Duodenal mucosa (tissue), 2 donors: ENCODE results near the gene TSPAN33.
"Not testable (repeated sequence)": the region's sequence is repeated elsewhere in the genome, so short reads cannot be mapped to it uniquely, and the experiment has no call there.

Experiments
- H3K27ac ChIP-seq: one replicate; pipeline ENCODE4 v1.7.0; 2013; ENCODE audit warnings: low read depth, low read length
- H3K27me3 ChIP-seq, 2 donors: one replicate each; pipeline ENCODE4 v1.7.0; 2013; ENCODE audit warnings: low read length in 2 of 2, control low read depth in 1 of 2; ENCODE audit not compliant: insufficient read depth in 2 of 2, control insufficient read depth in 1 of 2
- H3K36me3 ChIP-seq, 2 donors: one replicate each; pipeline ENCODE4 v1.7.0; 2013; ENCODE audit warnings: low read length in 2 of 2, control low read depth in 1 of 2; ENCODE audit not compliant: insufficient read depth in 2 of 2, control insufficient read depth in 1 of 2
- H3K4me1 ChIP-seq, 2 donors: one replicate each; pipeline ENCODE4 v1.7.0; 2013; ENCODE audit warnings: low read length in 2 of 2, control low read depth in 1 of 2; ENCODE audit not compliant: insufficient read depth in 2 of 2, control insufficient read depth in 1 of 2
- H3K4me3 ChIP-seq, 2 donors: one replicate each; pipeline ENCODE4 v1.7.0; 2013; ENCODE audit warnings: low read length in 2 of 2, low read depth in 1 of 2
- H3K9ac ChIP-seq, 2 donors: one replicate each; pipeline ENCODE4 v1.7.0; 2013; ENCODE audit warnings: low read length in 2 of 2, low read depth in 1 of 2
- H3K9me3 ChIP-seq, 2 donors: one replicate each; pipeline ENCODE4 v1.7.0; 2013; ENCODE audit warnings: low read length in 2 of 2, control low read depth in 1 of 2; ENCODE audit not compliant: control insufficient read depth in 1 of 2

TSPAN33 gene

DNA sequence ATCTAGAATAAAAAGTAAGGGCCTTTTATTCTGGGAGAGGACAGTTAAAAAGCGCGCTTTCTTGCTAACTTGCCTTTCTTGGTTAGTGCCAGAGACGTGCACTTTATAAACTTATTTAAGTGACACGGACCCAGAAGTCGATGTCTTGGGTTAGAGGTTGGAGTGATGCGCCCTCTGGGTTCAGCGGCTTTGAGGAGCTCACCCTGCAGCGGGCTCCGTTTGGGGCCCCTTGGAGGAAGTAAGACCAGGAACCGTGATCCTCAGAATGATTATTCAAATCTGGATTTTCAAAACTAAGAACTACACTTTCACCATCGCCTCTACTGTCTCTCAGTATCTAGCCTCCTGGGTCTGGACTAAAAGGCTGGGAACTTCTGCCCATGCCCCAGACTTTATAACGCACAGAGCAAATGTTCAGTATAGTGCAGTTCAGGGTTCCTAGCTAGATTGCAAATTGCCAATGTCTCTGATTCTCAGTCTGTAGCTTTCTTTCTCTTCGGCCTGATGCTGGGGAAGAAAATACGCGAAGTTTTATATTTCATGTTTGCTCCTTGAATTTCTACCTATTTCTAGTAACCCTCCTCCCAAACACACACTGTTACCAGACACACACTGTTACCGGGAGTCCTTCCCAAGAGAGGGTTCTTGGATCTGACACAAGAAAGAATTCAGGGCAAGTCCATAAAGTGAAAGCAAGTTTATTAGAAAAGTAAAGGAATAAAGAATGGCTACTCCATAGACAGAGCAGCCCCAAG, 25.4 kb downstream of the TSPAN33 start:
- peaks cover 11 to 12% of the 10 kb centered on the region in 2 donors for H3K4me1 ChIP-seq

GRCh38 chr7:129170441-129171021, 26.0 kb downstream of the TSPAN33 start:
- Histone ChIP-seq H3K9ac (no peak overlapping the region), H3K9me3 (no peaks in the 10 kb centered on the region), H3K27ac (no peak overlapping the region), H3K36me3 (no peaks in the 10 kb centered on the region), H3K27me3 (no peaks in the 10 kb centered on the region), H3K4me1 (peaks cover 11 to 12% of the 10 kb centered on the region in 2 donors), H3K4me3 (no peak overlapping the region)

More for the DNA sequence above, 25.4 kb downstream of the TSPAN33 start:
- Histone ChIP-seq H3K27ac (no peak overlapping the region), H3K9me3 (no peaks in the 10 kb centered on the region), H3K36me3 (no peaks in the 10 kb centered on the region), H3K4me3 (peak overlapping the region; percentile 59 to 65), H3K27me3 (no peaks in the 10 kb centered on the region), H3K9ac (peak overlapping the region; percentile 32 to 40)

DNA sequence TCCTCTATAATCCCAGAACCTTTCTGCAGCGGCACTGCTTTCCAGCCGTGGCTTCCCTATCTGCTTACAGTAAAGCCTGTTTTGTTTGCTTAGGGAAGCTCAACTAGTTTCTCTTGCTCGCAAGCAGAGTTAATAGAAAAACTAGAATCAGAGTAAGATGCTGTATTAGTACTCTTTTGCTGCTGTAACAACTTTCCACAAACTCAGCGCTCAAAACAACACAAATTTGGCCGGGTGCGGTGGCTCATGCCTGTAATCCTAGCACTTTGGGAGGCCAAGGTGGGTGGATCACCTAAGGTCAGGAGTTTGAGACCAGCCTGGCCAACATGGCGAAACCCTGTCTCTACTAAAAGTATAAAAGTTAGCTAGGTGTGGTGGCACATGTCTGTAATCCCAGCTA, 29.4 kb downstream of the TSPAN33 start:
- H3K27ac ChIP-seq, H3K9me3 ChIP-seq, H3K27me3 ChIP-seq, H3K4me3 ChIP-seq, H3K9ac ChIP-seq, H3K36me3 ChIP-seq, H3K4me1 ChIP-seq: not testable (repeated sequence)

GRCh38 chr7:129176916-129177710, 32.6 kb downstream of the TSPAN33 start:
- H3K4me3 ChIP-seq = no peak overlapping the region
- H3K27me3 ChIP-seq = no peaks in the 10 kb centered on the region
- no peak overlapping the region for H3K9ac ChIP-seq
- no peaks in the 10 kb centered on the region for H3K9me3 ChIP-seq
- no peaks in the 10 kb centered on the region for H3K36me3 ChIP-seq
- H3K4me1 ChIP-seq = no peaks in the 10 kb centered on the region
- no peak overlapping the region for H3K27ac ChIP-seq

GRCh38 chr7:129184981-129185670, 40.6 kb downstream of the TSPAN33 start:
- H3K4me3 ChIP-seq = no peak overlapping the region
- peaks cover 1 to 16% of the 10 kb centered on the region in 2 donors for H3K27me3 ChIP-seq
- no peak overlapping the region for H3K27ac ChIP-seq

GRCh38 chr7:129186749-129187260, 42.3 kb downstream of the TSPAN33 start:
- no peak overlapping the region for H3K9ac ChIP-seq
- peaks cover 11 to 31% of the 10 kb centered on the region in 2 donors for H3K27me3 ChIP-seq
- no peaks in the 10 kb centered on the region for H3K36me3 ChIP-seq
- no peaks in the 10 kb centered on the region for H3K9me3 ChIP-seq
- peaks cover 0 to 7% of the 10 kb centered on the region in 2 donors for H3K4me1 ChIP-seq
- no peak overlapping the region for H3K4me3 ChIP-seq
- no peak overlapping the region for H3K27ac ChIP-seq

More at GRCh38 chr7:129184981-129185670, 40.6 kb downstream of the TSPAN33 start:
- peaks cover 0 to 7% of the 10 kb centered on the region in 2 donors for H3K4me1 ChIP-seq
- no peaks in the 10 kb centered on the region for H3K9me3 ChIP-seq
- H3K9ac ChIP-seq = no peak overlapping the region
- H3K36me3 ChIP-seq = no peaks in the 10 kb centered on the region

DNA sequence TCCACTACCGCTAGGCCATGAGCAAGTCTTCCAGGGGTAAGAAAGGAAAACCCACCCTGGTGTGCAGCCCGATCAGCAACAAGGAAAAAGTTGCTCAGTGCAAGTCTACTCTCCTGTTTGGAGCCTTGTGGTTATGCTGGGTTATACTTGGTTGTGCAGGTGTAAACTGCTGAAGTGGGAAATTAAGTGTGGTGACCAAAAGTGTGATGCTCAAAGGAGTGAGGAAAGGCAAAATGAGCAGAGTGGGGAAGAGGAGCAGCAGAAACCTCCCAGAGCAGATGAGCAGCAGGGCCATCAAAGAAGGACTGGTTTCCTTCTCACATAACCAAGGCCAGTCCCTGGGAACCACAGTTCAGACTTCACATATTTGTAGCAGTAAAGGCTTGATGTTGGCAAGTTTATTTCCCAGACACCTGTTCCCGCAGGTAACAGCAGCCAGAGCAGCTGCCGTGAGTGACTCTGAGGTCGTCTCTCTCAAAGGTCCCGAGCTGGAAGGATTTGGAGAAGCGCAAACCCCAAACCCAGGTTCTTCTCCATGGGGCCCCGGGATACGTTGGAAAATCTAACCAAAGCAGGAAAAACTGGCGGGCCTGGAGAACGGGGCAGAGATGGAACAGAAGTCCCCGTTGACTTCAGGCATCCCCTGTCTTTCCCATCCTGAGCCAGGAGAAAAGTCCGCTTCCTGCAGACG, 43.3 kb downstream of the TSPAN33 start:
- no peaks in the 10 kb centered on the region for H3K9me3 ChIP-seq
- no peak overlapping the region for H3K27ac ChIP-seq
- no peak overlapping the region for H3K9ac ChIP-seq
- peaks cover 11 to 35% of the 10 kb centered on the region in 2 donors for H3K27me3 ChIP-seq
- H3K36me3 ChIP-seq = no peaks in the 10 kb centered on the region
- peak overlapping the region; percentile 47 to 65 for H3K4me3 ChIP-seq
- H3K4me1 ChIP-seq = peaks cover 0 to 7% of the 10 kb centered on the region in 2 donors

DNA sequence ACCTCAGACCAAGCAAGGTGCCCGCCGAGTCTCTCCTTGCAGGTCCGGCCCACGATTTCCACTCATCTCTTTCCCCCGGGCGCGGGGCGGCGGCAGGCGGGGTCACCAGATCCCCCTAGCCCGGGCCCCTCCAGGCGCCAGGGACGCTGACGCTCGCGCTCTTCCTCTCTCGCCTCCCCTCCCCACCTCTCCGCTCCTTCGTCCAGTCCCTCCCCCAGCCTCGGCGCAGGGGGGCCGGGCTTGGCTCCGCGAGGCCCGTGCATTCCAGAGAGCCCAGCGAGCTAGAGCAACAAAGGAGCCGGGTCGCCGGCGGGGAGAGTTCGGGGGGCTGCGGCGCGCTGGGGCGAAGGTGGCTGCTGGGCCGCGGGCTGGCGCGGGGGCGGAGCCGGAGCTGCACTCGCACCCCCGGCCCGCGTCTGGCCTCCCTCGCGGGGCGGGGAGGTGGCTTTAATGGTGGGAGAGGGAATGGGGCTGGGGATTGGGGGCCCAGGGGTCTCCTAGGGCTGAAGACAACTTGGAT, 43.9 kb downstream of the TSPAN33 start, which contains the start of gene SMO:
Gene SMO, plus strand, starts transcription at position 262 of the 520 bp plus-strand sequence. CDS start 519 bp downstream, outside the sequence.
- H3K27ac ChIP-seq = no peak within 1 kb of the TSS
- H3K27me3 ChIP-seq = peaks cover 11 to 35% of the 10 kb centered on the region in 2 donors
- no peaks in the 10 kb centered on the region for H3K36me3 ChIP-seq
- peak within 1 kb of the TSS; percentile 47 to 65 for H3K4me3 ChIP-seq
- no peaks in the 10 kb centered on the region for H3K9me3 ChIP-seq
- peaks cover 0 to 7% of the 10 kb centered on the region in 2 donors for H3K4me1 ChIP-seq
- peak within 1 kb of the TSS; percentile 16 to 18 for H3K9ac ChIP-seq
